Parathyroid adenoma (tissue), 2 donors: ENCODE measurements around the gene BRMS1.

ENCODE experiments used
- H2AFZ ChIP-seq: fragments of 300-600 bp; sonication (generic); one replicate; pipeline ENCODE4 v1.7.0; 2017; ENCODE audit warnings: antibody characterized with exemption, mild to moderate bottlenecking
- H3K27ac ChIP-seq: fragments of 300-600 bp; sonication (generic); one replicate; pipeline ENCODE4 v1.7.0; 2017
- H3K27me3 ChIP-seq: fragments of 300-600 bp; sonication (generic); one replicate; pipeline ENCODE4 v1.7.0; 2017; ENCODE audit warnings: low read length; ENCODE audit not compliant: control insufficient read depth, insufficient read depth
- H3K36me3 ChIP-seq: fragments of 300-600 bp; sonication (generic); one replicate; pipeline ENCODE4 v1.7.0; 2017; ENCODE audit warnings: low read length; ENCODE audit not compliant: control insufficient read depth, insufficient read depth
- H3K4me1 ChIP-seq: fragments of 300-600 bp; sonication (generic); one replicate; pipeline ENCODE4 v1.7.0; 2017; ENCODE audit warnings: control low read depth
- H3K4me2 ChIP-seq: fragments of 300-600 bp; sonication (generic); one replicate; pipeline ENCODE4 v1.7.0; 2017; ENCODE audit warnings: low read length
- H3K4me3 ChIP-seq: fragments of 300-600 bp; sonication (generic); one replicate; pipeline ENCODE4 v1.7.0; 2017; ENCODE audit warnings: low read depth, low read length
- H3K79me2 ChIP-seq: fragments of 300-600 bp; sonication (generic); one replicate; pipeline ENCODE4 v1.7.0; 2017; ENCODE audit warnings: control low read depth
- H3K9ac ChIP-seq: fragments of 300-600 bp; sonication (generic); one replicate; pipeline ENCODE4 v1.7.0; 2017; ENCODE audit warnings: mild to moderate bottlenecking
- H3K9me3 ChIP-seq: fragments of 300-600 bp; sonication (generic); one replicate; pipeline ENCODE4 v1.7.0; 2017; ENCODE audit warnings: low read length; ENCODE audit not compliant: control insufficient read depth
- TF ChIP-seq, protein P1 (sequence below): fragments of 300-600 bp; sonication (generic); IDR thresholded peaks from one replicate; pipeline ENCODE4 v1.7.0; 2017; ENCODE audit warnings: antibody characterized with exemption, mild to moderate bottlenecking
- donor health status: primary hyperparathyroidism.

The BRMS1 gene

DNA sequence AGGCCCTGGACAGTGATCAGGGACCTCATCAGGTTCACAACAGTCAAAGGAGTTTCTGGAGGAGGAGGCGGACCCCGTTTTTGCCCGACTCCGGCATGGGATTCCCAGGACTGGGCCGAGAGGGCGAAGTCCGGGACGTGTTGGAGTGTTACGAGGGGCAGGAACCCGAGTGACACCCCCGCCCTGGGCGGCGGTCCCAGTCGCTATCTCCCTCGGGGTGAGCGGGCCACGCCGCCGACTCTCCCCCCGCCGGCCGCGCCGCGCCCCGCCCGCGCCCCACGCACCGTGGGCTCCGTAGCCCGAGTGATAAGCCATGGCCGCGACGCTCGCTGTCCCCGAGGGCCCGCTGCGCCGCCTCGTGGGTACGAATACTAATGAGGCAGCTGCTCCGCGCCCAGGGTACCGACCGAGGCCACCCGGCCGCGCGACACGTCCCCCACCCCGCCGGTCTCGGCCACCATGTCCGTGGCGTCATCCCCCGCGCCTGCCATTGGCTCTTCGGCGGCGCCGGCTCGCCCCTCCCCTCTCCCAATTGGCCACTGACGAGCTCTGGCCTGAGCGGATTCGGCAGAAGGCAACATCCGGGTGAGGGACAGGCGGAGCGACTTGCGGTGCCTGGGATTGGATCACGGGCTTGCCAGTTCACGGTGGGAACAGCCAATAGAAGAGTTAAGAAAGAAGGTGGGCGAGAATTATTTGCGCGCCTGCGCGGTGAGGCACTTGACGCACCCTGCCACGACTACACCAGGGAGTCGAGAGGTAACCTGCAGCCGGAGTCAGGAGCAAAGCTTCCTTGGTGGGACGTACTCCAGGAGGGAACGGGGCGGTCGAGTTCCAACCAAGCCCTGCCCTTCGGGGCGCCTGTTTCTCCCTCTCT, 56.0 kb downstream of the BRMS1 start, which contains the start of gene YIF1A:
TSS of gene YIF1A (minus strand) at position 473 of the 877 bp plus-strand sequence. CDS start at position 315, 158 bp downstream.
- H3K4me1 ChIP-seq, result no peaks in the 10 kb centered on the region
- H3K27ac ChIP-seq, result peak within 1 kb of the TSS; percentile 91
- no peaks in the 10 kb centered on the region for H3K27me3 ChIP-seq
- H3K79me2 ChIP-seq, result no peaks in the 10 kb centered on the region
- no peaks in the 10 kb centered on the region for H3K36me3 ChIP-seq
- peak within 1 kb of the TSS; percentile 28 for H3K9ac ChIP-seq
- peak within 1 kb of the TSS; percentile 84 for H3K4me3 ChIP-seq
- H3K4me2 ChIP-seq, result peak within 1 kb of the TSS; percentile 87
- TF ChIP-seq, protein P1, sequence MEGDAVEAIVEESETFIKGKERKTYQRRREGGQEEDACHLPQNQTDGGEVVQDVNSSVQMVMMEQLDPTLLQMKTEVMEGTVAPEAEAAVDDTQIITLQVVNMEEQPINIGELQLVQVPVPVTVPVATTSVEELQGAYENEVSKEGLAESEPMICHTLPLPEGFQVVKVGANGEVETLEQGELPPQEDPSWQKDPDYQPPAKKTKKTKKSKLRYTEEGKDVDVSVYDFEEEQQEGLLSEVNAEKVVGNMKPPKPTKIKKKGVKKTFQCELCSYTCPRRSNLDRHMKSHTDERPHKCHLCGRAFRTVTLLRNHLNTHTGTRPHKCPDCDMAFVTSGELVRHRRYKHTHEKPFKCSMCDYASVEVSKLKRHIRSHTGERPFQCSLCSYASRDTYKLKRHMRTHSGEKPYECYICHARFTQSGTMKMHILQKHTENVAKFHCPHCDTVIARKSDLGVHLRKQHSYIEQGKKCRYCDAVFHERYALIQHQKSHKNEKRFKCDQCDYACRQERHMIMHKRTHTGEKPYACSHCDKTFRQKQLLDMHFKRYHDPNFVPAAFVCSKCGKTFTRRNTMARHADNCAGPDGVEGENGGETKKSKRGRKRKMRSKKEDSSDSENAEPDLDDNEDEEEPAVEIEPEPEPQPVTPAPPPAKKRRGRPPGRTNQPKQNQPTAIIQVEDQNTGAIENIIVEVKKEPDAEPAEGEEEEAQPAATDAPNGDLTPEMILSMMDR, result peak; percentile 11
- peak within 1 kb of the TSS; percentile 76 for H2AFZ ChIP-seq
- no peaks in the 10 kb centered on the region for H3K9me3 ChIP-seq

DNA sequence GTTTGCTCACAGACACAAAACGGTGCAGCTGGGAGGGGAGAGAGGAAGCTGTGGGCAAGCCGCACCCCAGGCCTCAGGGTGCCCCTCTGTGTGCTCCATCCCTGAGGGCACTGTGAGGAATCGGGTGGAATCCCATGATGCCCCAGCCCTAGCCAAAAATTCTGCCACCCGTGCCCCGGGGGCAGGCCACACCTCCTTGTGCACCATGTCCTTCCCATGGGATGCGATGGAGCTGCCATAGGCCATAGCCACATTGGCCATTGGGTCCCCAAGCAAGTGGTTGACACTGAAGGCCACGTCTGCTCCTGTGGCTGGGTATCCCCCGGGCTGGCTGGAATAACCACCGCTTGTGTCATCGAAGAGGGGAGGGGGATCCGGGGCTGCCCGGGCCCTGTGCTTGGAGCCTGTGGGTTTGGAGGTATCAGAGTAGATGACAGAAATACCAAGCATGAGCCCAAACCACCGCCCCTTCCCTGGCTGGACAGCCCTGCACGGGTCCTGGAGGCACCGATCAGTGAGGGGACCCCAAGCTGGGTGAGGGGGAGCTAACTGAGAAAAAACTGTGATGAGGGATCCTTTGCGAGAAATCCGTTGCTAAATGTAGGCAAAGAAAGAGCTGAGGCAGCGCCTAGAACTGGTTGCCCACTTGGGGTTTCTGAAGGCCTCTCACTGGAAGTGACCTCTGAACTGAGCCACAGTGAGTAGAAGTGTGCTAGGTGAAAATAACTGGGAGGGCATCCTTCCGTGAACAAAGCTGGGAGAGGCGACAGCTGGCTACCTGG, 56.8 kb downstream of the BRMS1 start:
- peak overlapping the region; percentile 76 for H2AFZ ChIP-seq

More for the DNA sequence above, 56.8 kb downstream of the BRMS1 start:
- peak overlapping the region; percentile 62 for H3K4me2 ChIP-seq
- H3K9me3 ChIP-seq, result no peaks in the 10 kb centered on the region
- no peaks in the 10 kb centered on the region for H3K36me3 ChIP-seq
- H3K4me3 ChIP-seq, result peak overlapping the region; percentile 84
- peak overlapping the region; percentile 28 for H3K9ac ChIP-seq
- peak overlapping the region; percentile 91 for H3K27ac ChIP-seq
- TF ChIP-seq, protein P1, result no peak
- H3K27me3 ChIP-seq, result no peaks in the 10 kb centered on the region
- H3K79me2 ChIP-seq, result no peaks in the 10 kb centered on the region
- H3K4me1 ChIP-seq, result no peaks in the 10 kb centered on the region
